Measurements from ENCODE around the gene ARHGAP5. TPM values are rescaled to one million over a fixed set of nuclear protein-coding genes. Genes with fewer than 3 reads are reported as not detected.
"Not testable (repeated sequence)": the region's sequence is repeated elsewhere in the genome, so short reads cannot be mapped to it uniquely, and the experiment has no call there.

Gene ARHGAP5
- total and polyA plus RNA-seq, 2 donors from 2014 or later = 17.7 to 142 TPM

DNA sequence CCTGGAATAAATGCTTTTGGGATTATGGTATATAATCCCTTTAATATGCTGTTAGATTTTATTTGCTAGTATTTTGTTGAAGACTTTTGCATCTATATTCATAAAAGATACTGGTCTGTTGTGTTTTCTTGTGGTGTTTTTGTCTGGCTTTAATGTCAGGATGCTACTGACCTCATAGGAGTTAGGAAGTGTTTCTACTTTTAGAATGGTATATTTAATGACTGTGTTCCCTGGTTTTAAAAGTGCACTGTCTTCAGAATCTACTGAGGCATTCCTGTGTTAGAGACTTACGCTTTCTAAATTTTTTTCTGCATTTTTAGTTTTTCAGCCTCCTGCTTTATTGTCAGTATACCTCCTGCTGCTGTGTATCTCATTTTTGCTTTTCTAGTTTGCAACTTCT lies 51.6 kb downstream of the ARHGAP5 start:
- no peaks in the 10 kb centered on the region for H3K9me3 ChIP-seq (ENCODE audit: control insufficient read depth in 2 of 3, insufficient read depth in 1 of 3, low read length in 3 of 3)
- H3K9ac ChIP-seq (ENCODE audit: low read length in 3 of 3) = no peak overlapping the region
- H3K36me3 ChIP-seq (ENCODE audit: control insufficient read depth in 2 of 3, insufficient read depth in 3 of 3, low read length in 3 of 3) = peaks cover 0 to 5% (median 2%) of the 10 kb centered on the region in 3 donors
- TF ChIP-seq, protein P1, sequence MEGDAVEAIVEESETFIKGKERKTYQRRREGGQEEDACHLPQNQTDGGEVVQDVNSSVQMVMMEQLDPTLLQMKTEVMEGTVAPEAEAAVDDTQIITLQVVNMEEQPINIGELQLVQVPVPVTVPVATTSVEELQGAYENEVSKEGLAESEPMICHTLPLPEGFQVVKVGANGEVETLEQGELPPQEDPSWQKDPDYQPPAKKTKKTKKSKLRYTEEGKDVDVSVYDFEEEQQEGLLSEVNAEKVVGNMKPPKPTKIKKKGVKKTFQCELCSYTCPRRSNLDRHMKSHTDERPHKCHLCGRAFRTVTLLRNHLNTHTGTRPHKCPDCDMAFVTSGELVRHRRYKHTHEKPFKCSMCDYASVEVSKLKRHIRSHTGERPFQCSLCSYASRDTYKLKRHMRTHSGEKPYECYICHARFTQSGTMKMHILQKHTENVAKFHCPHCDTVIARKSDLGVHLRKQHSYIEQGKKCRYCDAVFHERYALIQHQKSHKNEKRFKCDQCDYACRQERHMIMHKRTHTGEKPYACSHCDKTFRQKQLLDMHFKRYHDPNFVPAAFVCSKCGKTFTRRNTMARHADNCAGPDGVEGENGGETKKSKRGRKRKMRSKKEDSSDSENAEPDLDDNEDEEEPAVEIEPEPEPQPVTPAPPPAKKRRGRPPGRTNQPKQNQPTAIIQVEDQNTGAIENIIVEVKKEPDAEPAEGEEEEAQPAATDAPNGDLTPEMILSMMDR (IDR thresholded peaks at IDR 0.05; ENCODE audit: borderline replicate concordance, extremely low read depth, insufficient read depth) = no peak
- no peaks in the 10 kb centered on the region for H3K27me3 ChIP-seq (ENCODE audit: control insufficient read depth, insufficient read depth, low read length)
- intact Hi-C loops (cut with DNase I) = no loop called here
- H3K4me1 ChIP-seq (ENCODE audit: control insufficient read depth in 2 of 3, insufficient read depth in 2 of 3, low read depth in 1 of 3, low read length in 3 of 3) = peaks cover 0 to 4% (median 0%) of the 10 kb centered on the region in 3 donors
- H3K4me3 ChIP-seq (ENCODE audit: low read length in 3 of 3) = no peak overlapping the region
- H3K27ac ChIP-seq (ENCODE audit: low read depth in 2 of 2, low read length in 2 of 2) = no peak overlapping the region
- FAIRE-seq (no peak), DNase-seq (no peak)

DNA sequence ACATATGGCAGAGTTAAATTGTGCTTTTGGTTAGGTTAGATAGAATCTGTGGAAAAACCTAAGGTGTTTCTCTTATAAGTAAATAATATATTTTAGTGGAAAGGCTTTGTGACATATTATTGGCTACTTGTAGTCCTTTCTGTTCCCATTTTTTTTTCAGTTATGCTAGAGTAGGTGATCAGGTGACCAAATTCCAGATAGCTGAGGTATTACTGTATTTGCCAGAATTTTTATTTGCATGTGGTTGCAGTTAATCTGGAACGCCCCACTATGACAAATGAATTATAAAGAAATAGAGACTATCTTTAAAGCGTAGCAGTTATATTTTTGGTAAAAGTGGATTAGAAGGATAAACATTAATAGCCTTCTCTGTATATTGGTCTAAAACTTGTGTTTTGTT lies 52.0 kb downstream of the ARHGAP5 start:
- no peaks in the 10 kb centered on the region for H3K9me3 ChIP-seq (ENCODE audit: control insufficient read depth in 2 of 3, insufficient read depth in 1 of 3, low read length in 3 of 3)
- no peaks in the 10 kb centered on the region for H3K27me3 ChIP-seq (ENCODE audit: control insufficient read depth, insufficient read depth, low read length)
- no peak for FAIRE-seq
- DNase-seq = no peak
- no peak overlapping the region for H3K27ac ChIP-seq (ENCODE audit: low read depth in 2 of 2, low read length in 2 of 2)
- H3K4me3 ChIP-seq (ENCODE audit: low read length in 3 of 3) = no peak overlapping the region
- H3K9ac ChIP-seq (ENCODE audit: low read length in 3 of 3) = no peak overlapping the region
- peaks cover 0 to 4% (median 0%) of the 10 kb centered on the region in 3 donors for H3K4me1 ChIP-seq (ENCODE audit: control insufficient read depth in 2 of 3, insufficient read depth in 2 of 3, low read depth in 1 of 3, low read length in 3 of 3)
- intact Hi-C loops (cut with DNase I) = no loop called here
- TF ChIP-seq, protein P1 (IDR thresholded peaks at IDR 0.05; ENCODE audit: borderline replicate concordance, extremely low read depth, insufficient read depth) = no peak
- peaks cover 0 to 5% (median 2%) of the 10 kb centered on the region in 3 donors for H3K36me3 ChIP-seq (ENCODE audit: control insufficient read depth in 2 of 3, insufficient read depth in 3 of 3, low read length in 3 of 3)

DNA sequence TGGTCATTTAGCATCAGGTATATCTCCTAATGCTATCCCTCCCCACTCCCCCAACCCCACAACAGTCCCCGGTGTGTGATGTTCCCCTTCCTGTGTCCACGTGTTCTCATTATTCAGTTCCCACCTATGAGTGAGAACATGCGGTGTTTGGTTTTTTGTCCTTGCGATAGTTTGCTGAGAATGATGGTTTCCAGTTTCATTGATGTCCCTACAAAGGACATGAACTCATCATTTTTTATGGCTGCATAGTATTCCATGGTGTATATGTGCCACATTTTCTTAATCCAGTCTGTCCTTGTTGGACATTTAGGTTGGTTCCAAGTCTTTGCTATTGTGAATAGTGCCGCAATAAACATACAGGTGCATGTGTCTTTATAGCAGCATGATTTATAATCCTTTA lies 54.6 kb downstream of the ARHGAP5 start:
- H3K9me3 ChIP-seq (ENCODE audit: control insufficient read depth in 2 of 3, insufficient read depth in 1 of 3, low read length in 3 of 3); H3K4me1 ChIP-seq (ENCODE audit: control insufficient read depth in 2 of 3, insufficient read depth in 2 of 3, low read depth in 1 of 3, low read length in 3 of 3); DNase-seq; H3K27ac ChIP-seq (ENCODE audit: low read depth in 2 of 2, low read length in 2 of 2); H3K36me3 ChIP-seq (ENCODE audit: control insufficient read depth in 2 of 3, insufficient read depth in 3 of 3, low read length in 3 of 3); H3K9ac ChIP-seq (ENCODE audit: low read length in 3 of 3); FAIRE-seq; H3K4me3 ChIP-seq (ENCODE audit: low read length in 3 of 3); H3K27me3 ChIP-seq (ENCODE audit: control insufficient read depth, insufficient read depth, low read length); intact Hi-C loops (cut with DNase I): not testable (repeated sequence)

DNA sequence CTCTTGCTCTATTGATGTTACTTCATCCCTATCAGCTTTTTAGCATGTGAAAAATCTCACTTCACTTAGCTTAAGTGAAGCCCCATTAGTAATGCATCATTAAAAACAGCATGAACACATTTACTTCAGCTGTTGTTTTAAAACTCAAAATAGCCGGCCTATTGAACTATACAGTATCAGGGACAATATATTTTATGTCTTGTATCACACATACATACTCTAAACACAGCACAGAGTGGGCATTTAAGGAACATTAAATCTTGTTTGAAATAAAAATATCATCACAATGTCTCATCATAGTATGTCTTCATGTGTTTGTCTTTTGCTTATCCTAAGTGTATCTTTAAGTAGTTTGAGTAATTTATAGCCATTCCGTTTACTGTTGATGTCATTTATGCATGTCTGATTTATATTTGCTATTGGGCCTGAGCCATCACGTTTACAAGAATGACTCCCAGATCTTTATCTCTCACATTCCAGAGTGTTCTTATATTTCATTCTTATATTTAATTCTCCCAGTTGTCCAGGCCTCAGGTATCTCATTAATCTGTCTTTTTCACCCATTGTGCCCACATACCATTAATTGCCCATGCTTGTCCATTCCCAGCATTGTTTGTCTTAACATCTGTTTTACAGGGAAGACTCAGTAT lies 57.5 kb downstream of the ARHGAP5 start:
- FAIRE-seq = no peak
- H3K9ac ChIP-seq (ENCODE audit: low read length in 3 of 3) = no peak overlapping the region
- TF ChIP-seq, protein P1 (IDR thresholded peaks at IDR 0.05; ENCODE audit: borderline replicate concordance, extremely low read depth, insufficient read depth) = no peak
- peak in 2 of 5 donors; percentile 72 to 78 for DNase-seq
- H3K36me3 ChIP-seq (ENCODE audit: control insufficient read depth in 2 of 3, insufficient read depth in 3 of 3, low read length in 3 of 3) = peaks cover 0 to 3% (median 0%) of the 10 kb centered on the region in 3 donors
- H3K27ac ChIP-seq (ENCODE audit: low read depth in 2 of 2, low read length in 2 of 2) = no peak overlapping the region
- H3K27me3 ChIP-seq (ENCODE audit: control insufficient read depth, insufficient read depth, low read length) = no peaks in the 10 kb centered on the region
- H3K9me3 ChIP-seq (ENCODE audit: control insufficient read depth in 2 of 3, insufficient read depth in 1 of 3, low read length in 3 of 3) = peaks cover 0 to 12% (median 1%) of the 10 kb centered on the region in 3 donors
- intact Hi-C loops (cut with DNase I) = no loop called here
- H3K4me3 ChIP-seq (ENCODE audit: low read length in 3 of 3) = no peak overlapping the region
- H3K4me1 ChIP-seq (ENCODE audit: control insufficient read depth in 2 of 3, insufficient read depth in 2 of 3, low read depth in 1 of 3, low read length in 3 of 3) = peaks cover 0 to 3% (median 0%) of the 10 kb centered on the region in 3 donors

Data from kidney (tissue), 14 donors.